Muscle layer of colon (tissue), 2 donors: Measurements from ENCODE around the gene TMEM63B.

Source experiments
- H3K27ac ChIP-seq: one replicate; pipeline ENCODE4 v1.7.0; 2013; ENCODE audit warnings: low read depth, mild to moderate bottlenecking, low read length, moderate library complexity
- H3K27me3 ChIP-seq, 2 donors: one replicate each; pipeline ENCODE4 v1.7.0; 2013; ENCODE audit warnings: low read length in 2 of 2, mild to moderate bottlenecking in 2 of 2; ENCODE audit not compliant: insufficient read depth in 2 of 2, control insufficient read depth in 1 of 2
- H3K36me3 ChIP-seq: one replicate; pipeline ENCODE4 v1.7.0; 2013; ENCODE audit warnings: mild to moderate bottlenecking, low read length; ENCODE audit not compliant: insufficient read depth
- H3K4me1 ChIP-seq: one replicate; pipeline ENCODE4 v1.7.0; 2013; ENCODE audit warnings: mild to moderate bottlenecking, low read length; ENCODE audit not compliant: insufficient read depth
- H3K4me3 ChIP-seq, 2 donors: one replicate each; pipeline ENCODE4 v1.7.0; 2013; ENCODE audit warnings: low read length in 2 of 2, low read depth in 1 of 2, mild to moderate bottlenecking in 1 of 2, moderate library complexity in 1 of 2
- H3K9ac ChIP-seq: one replicate; pipeline ENCODE4 v1.7.0; 2013; ENCODE audit warnings: low read length
- H3K9me3 ChIP-seq: one replicate; pipeline ENCODE4 v1.7.0; 2013; ENCODE audit warnings: mild to moderate bottlenecking, low read length
- donor health status: abdominal sarcoma.
- donor health status: Adenocarcinoma of cecum.

TMEM63B gene

GRCh38 chr6:44127186-44128019 lies at the start of gene TMEM63B, which contains the start of gene MRPL14:
Gene TMEM63B, plus strand, starts transcription at chr6:44127554. Its CDS starts 7,031 bp downstream, at chr6:44134585.
Gene MRPL14, minus strand, starts transcription at chr6:44127452. Its CDS starts 10,841 bp downstream, at chr6:44116611.
- H3K9ac ChIP-seq: peak within 1 kb of the TSS; percentile 69
- peak within 1 kb of the TSS; percentile 93 for H3K27ac ChIP-seq
- no peaks in the 10 kb centered on the region for H3K36me3 ChIP-seq
- peaks cover 46% of the 10 kb centered on the region for H3K4me1 ChIP-seq
- peak within 1 kb of the TSS; percentile 83 to 94 for H3K4me3 ChIP-seq
- H3K9me3 ChIP-seq: no peaks in the 10 kb centered on the region
- no peaks in the 10 kb centered on the region for H3K27me3 ChIP-seq

- H3K4me1 ChIP-seq: peaks cover 22% of the 10 kb centered on the region
Observed at GRCh38 chr6:44078219-44078826, 49.0 kb upstream of the TMEM63B start.

GRCh38 chr6:44078827-44079671 lies 48.3 kb upstream of the TMEM63B start:
- H3K27me3 ChIP-seq: peaks cover 0 to 11% of the 10 kb centered on the region in 2 donors
- H3K4me3 ChIP-seq: no peak overlapping the region
- no peaks in the 10 kb centered on the region for H3K9me3 ChIP-seq
- no peak overlapping the region for H3K27ac ChIP-seq
- H3K36me3 ChIP-seq: no peaks in the 10 kb centered on the region
- H3K9ac ChIP-seq: no peak overlapping the region
- peaks cover 17% of the 10 kb centered on the region for H3K4me1 ChIP-seq

More at GRCh38 chr6:44078219-44078826, 49.0 kb upstream of the TMEM63B start:
- Histone ChIP-seq H3K9me3 (no peaks in the 10 kb centered on the region), H3K27me3 (peaks cover 0 to 15% of the 10 kb centered on the region in 2 donors), H3K36me3 (no peaks in the 10 kb centered on the region), H3K4me3 (no peak overlapping the region), H3K9ac (no peak overlapping the region), H3K27ac (no peak overlapping the region)

- H3K27me3 ChIP-seq: peaks cover 0 to 11% of the 10 kb centered on the region in 2 donors
- no peaks in the 10 kb centered on the region for H3K36me3 ChIP-seq
- no peaks in the 10 kb centered on the region for H3K9me3 ChIP-seq
Observed at GRCh38 chr6:44079672-44080071, 47.7 kb upstream of the TMEM63B start.

GRCh38 chr6:44080561-44081521 lies 46.5 kb upstream of the TMEM63B start:
- H3K9ac ChIP-seq: no peak overlapping the region
- H3K27ac ChIP-seq: no peak overlapping the region
- peaks cover 0 to 11% of the 10 kb centered on the region in 2 donors for H3K27me3 ChIP-seq
- H3K36me3 ChIP-seq: no peaks in the 10 kb centered on the region
- H3K9me3 ChIP-seq: no peaks in the 10 kb centered on the region
- H3K4me1 ChIP-seq: peaks cover 9% of the 10 kb centered on the region
- no peak overlapping the region for H3K4me3 ChIP-seq

More at GRCh38 chr6:44079672-44080071, 47.7 kb upstream of the TMEM63B start:
- Histone ChIP-seq H3K4me3 (no peak overlapping the region), H3K4me1 (peaks cover 11% of the 10 kb centered on the region), H3K9ac (no peak overlapping the region), H3K27ac (no peak overlapping the region)

- Histone ChIP-seq H3K27me3 (peaks cover 0 to 9% of the 10 kb centered on the region in 2 donors), H3K9ac (no peak overlapping the region), H3K9me3 (no peaks in the 10 kb centered on the region), H3K27ac (no peak overlapping the region), H3K4me1 (peaks cover 2% of the 10 kb centered on the region), H3K4me3 (no peak overlapping the region), H3K36me3 (no peaks in the 10 kb centered on the region)
Observed at GRCh38 chr6:44081753-44082152, 45.6 kb upstream of the TMEM63B start.

GRCh38 chr6:44082872-44083321 lies 44.5 kb upstream of the TMEM63B start:
- Histone ChIP-seq H3K36me3 (no peaks in the 10 kb centered on the region), H3K9me3 (no peaks in the 10 kb centered on the region), H3K4me3 (no peak overlapping the region), H3K9ac (no peak overlapping the region), H3K27ac (no peak overlapping the region), H3K27me3 (no peaks in the 10 kb centered on the region), H3K4me1 (no peaks in the 10 kb centered on the region)

GRCh38 chr6:44084231-44085014 lies 42.9 kb upstream of the TMEM63B start:
- H3K27ac ChIP-seq: no peak overlapping the region
- H3K27me3 ChIP-seq: no peaks in the 10 kb centered on the region
- H3K4me3 ChIP-seq: no peak overlapping the region
- H3K9ac ChIP-seq: no peak overlapping the region
- no peaks in the 10 kb centered on the region for H3K36me3 ChIP-seq
- no peaks in the 10 kb centered on the region for H3K9me3 ChIP-seq
- no peaks in the 10 kb centered on the region for H3K4me1 ChIP-seq

GRCh38 chr6:44085219-44085618 lies 42.1 kb upstream of the TMEM63B start:
- H3K9ac ChIP-seq: no peak overlapping the region
- H3K9me3 ChIP-seq: no peaks in the 10 kb centered on the region
- no peak overlapping the region for H3K4me3 ChIP-seq
- no peaks in the 10 kb centered on the region for H3K36me3 ChIP-seq
- H3K4me1 ChIP-seq: no peaks in the 10 kb centered on the region
- no peaks in the 10 kb centered on the region for H3K27me3 ChIP-seq
- H3K27ac ChIP-seq: no peak overlapping the region
